HL-60/S4 treated with phorbol 12-myristate 13-acetate at 8.2 ng/mL for 4 days and 3 days (cell line): ENCODE data around the gene SLC35E2B.

Source experiments
- in situ Hi-C: fragments of 300-500 bp; cut with MboI; formaldehyde crosslinking; loops from 2 replicates; pipeline ENCODE4 v1.15.0; 2022; ENCODE audit warnings: low sequenced_read_pairs

SLC35E2B gene

DNA sequence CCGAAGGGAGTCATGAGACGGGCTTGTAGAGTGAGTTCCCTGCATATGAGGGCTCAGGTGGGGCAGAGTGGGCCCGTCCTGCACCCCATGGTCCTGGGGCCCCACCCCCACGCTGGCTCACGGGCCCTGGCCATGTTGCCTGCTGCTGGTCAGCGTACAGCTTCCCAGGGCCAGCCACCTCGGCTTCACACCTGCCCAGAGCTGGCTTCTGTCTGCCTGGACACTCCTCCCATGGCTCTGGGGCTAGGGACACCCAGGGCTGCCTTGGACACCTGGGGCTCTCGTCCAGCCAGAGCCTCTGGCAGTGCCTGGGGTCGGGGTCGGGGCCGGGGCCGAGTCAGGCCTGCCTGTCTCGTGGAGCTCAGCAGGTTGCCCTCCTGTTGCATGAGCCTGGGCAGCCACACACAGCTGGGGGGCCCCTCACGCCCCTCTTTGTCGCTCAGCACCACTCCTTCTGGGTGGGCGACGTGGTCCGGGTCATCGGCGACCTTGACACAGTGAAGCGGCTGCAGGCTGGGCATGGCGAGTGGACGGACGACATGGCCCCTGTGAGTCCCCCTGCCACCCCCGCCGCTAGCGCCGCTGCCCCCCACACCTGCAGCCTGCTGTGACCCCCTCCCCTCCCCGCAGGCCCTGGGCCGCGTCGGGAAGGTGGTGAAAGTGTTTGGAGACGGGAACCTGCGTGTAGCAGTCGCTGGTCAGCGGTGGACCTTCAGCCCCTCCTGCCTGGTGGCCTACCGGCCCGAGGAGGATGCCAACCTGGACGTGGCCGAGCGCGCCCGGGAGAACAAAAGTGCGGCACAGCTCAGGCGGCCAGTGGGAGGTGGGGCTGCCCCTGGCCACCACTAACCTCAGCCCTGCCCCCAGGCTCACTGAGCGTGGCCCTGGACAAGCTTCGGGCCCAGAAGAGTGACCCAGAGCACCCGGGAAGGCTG, 66.1 kb downstream of the SLC35E2B start:
- in situ Hi-C loops: no loop called here

DNA sequence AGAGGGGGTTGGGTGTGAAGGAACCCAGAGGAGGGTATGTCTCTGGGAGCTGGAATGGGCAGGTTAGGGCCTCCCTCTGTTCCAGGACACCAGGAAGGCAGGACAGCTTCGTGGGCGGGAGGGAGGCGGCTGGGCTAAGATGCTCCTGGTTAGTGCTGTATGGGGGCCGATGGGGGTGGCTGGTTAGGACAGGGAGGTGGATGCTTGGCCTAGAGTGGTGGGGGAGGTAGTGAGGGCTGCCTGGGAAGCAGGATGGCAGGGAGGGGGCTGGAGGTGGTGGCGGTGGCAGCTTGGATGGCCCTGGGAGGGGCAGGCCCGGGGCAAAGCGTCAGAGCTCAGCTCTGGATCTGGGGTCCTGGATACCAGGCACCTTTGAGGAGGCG, 66.8 kb downstream of the SLC35E2B start:
- in situ Hi-C loops: no loop called here

- in situ Hi-C loops: no loop called here
Measured at GRCh38 chr1:1625404-1625775, 67.2 kb downstream of the SLC35E2B start.

- in situ Hi-C loops: no loop called here
Measured at GRCh38 chr1:1624443-1625403, 67.9 kb downstream of the SLC35E2B start.

GRCh38 chr1:1623631-1624442, 68.8 kb downstream of the SLC35E2B start:
- in situ Hi-C loops: no loop called here

GRCh38 chr1:1623181-1623630, 69.4 kb downstream of the SLC35E2B start:
- in situ Hi-C loops: no loop called here

GRCh38 chr1:1622788-1623094, 69.9 kb downstream of the SLC35E2B start:
- in situ Hi-C loops: no loop called here

GRCh38 chr1:1622010-1622787, 70.4 kb downstream of the SLC35E2B start:
- in situ Hi-C loops: no loop called here

DNA sequence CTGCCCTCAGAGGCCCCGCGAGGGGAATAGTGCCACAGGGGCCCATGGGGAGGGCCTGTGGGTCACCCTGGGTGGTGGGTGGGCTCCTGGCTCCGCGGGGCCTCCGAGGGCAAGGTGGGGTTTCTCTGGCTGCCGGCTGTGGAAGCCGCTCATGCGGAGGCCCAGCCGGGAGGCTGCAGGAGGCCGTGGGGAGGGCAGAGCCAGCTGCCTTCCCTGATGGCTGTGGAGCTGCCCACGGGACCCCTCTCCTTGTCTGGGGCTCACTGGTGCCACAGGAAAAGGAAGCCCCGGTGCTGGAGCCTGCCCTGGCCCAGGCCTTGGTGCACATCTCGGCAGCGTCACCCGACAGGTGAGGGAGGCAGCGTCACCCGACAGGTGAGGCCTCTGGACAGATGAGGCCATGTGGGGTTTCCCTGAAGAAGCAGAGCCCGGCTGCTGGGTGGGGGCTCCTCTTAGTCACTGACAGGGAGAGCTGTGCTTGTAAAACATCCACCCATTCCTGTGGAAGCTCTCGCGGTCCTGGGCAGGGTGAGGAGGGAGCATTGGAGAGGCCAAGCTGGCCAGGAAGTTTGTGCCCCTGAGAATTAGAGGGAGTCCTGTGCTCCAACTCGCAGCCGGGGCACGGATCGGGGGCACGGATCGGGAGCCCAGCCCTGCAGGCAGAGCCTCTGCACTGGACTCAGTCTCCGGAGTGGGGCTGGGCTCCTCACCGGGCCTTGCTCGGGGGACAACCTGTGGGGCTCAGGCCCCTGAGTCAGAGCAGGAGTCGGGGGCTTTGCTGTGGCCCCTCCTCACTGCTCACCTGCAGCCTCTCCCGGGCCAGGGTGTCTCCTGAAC, 71.2 kb downstream of the SLC35E2B start:
- in situ Hi-C loops: no loop called here

- in situ Hi-C loops: no loop called here
Measured at GRCh38 chr1:1620433-1621139, 72.0 kb downstream of the SLC35E2B start.

GRCh38 chr1:1619917-1620361, 72.7 kb downstream of the SLC35E2B start:
- in situ Hi-C loops: no loop called here

DNA sequence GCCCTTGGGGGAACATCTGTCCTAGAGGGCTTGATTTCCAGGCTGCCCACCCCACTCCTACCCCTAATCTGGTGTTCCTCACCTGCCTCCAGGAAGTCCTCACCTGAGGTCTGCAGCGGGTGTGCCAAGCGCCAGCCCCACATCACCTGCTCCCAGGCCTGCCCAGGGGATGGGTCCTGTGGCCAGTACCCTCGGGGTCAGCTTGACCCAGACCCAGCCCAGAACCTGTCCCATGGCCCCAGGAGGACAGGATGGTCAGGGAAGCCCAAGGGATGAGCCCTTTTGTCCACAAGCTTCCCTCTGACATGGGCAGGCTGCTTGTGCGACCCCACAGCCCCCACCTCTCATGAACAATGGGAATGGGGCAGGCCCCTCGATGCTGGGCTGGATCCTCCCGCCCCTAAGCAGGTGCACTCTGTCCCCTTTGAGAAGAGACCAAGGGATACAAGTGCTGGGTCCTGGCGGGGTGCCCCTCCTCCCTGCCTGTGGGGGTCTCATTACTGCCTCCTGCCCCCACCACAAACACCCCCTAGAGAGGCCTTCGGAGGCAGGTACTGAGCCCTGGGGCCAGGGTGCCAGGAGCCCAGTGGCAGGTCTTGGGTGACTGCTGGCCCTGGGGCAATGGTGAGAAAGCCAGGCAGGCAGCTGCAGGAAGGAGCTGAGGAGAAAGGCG, 74.1 kb downstream of the SLC35E2B start:
- in situ Hi-C loops: no loop called here

- in situ Hi-C loops: no loop called here
Measured at GRCh38 chr1:1617925-1618324, 74.7 kb downstream of the SLC35E2B start.

- in situ Hi-C loops: no loop called here
Measured at GRCh38 chr1:1617516-1617915, 75.1 kb downstream of the SLC35E2B start.

- in situ Hi-C loops: no loop called here
Measured at GRCh38 chr1:1616838-1617237, 75.8 kb downstream of the SLC35E2B start.

GRCh38 chr1:1616045-1616790, 76.4 kb downstream of the SLC35E2B start:
- in situ Hi-C loops: no loop called here
